Measurements from ENCODE around the gene NKD1.

- no peak for TF ChIP-seq RAD21 (IDR thresholded peaks at IDR 0.05 in 1 of 2, conservative IDR thresholded peaks at IDR 0.05 in 1 of 2; ENCODE audit: low read depth in 2 of 2, low read length in 2 of 2)
- no peak for TF ChIP-seq SIRT6 (IDR thresholded peaks at IDR 0.05; ENCODE audit: low read length)
- TF ChIP-seq POLR2A (IDR thresholded peaks at IDR 0.05; ENCODE audit: control extremely low read depth in 1 of 2, low read depth in 2 of 2, low read length in 2 of 2) = no peak
- no peak for TF ChIP-seq CTCF (IDR thresholded peaks at IDR 0.05; ENCODE audit: control extremely low read depth in 1 of 3, insufficient read depth in 1 of 3, low read depth in 1 of 3, low read length in 3 of 3)
- TF ChIP-seq GABPA (IDR thresholded peaks at IDR 0.05; ENCODE audit: borderline replicate concordance, insufficient read depth, low read length) = no peak
- no peak for TF ChIP-seq BRCA1 (IDR thresholded peaks at IDR 0.05; ENCODE audit: low read depth, low read length)
- TF ChIP-seq CREB1 (IDR thresholded peaks at IDR 0.05) = no peak
- no peak for TF ChIP-seq RXRA (IDR thresholded peaks at IDR 0.05; ENCODE audit: insufficient read depth, low read depth, low read length)
- no peak for TF ChIP-seq TAF7 (optimal IDR thresholded peaks at IDR 0.05; ENCODE audit: borderline replicate concordance, low read depth, low read length)
- no peak for TF ChIP-seq E2F6 (IDR thresholded peaks at IDR 0.05)
- no peak for TF ChIP-seq ZNF274 (IDR thresholded peaks at IDR 0.05; ENCODE audit: borderline replicate concordance, extremely low read depth, low read length)
- no peak for TF ChIP-seq YY1 (IDR thresholded peaks at IDR 0.05; ENCODE audit: low read depth, low read length)
These were observed 47.9 kb upstream of the NKD1 start for GRCh38 chr16:50500171-50500874.

Measured in H1 (cell line).